HG03469 (cell line): ENCODE data around the gene PMEL.
A peak's percentile ranks its signal among the peaks of the same experiment; 100 is the strongest.
"Not testable (repeated sequence)": the region's sequence is repeated elsewhere in the genome, so short reads cannot be mapped to it uniquely, and the experiment has no call there.

Experiments
- ATAC-seq: cut with Tn5 transposase; IDR thresholded peaks from one replicate; pipeline ENCODE4 v1.9.1; 2021; ENCODE audit warnings: mild to moderate bottlenecking, moderate library complexity, moderate number of reproducible peaks; ENCODE audit not compliant: unreplicated experiment

Gene PMEL

GRCh38 chr12:55965941-55966407, at the start of gene PMEL:
Gene PMEL (minus strand): TSS chr12:55966042. CDS start chr12:55966011, 31 bp downstream.
- ATAC-seq: no peak

DNA sequence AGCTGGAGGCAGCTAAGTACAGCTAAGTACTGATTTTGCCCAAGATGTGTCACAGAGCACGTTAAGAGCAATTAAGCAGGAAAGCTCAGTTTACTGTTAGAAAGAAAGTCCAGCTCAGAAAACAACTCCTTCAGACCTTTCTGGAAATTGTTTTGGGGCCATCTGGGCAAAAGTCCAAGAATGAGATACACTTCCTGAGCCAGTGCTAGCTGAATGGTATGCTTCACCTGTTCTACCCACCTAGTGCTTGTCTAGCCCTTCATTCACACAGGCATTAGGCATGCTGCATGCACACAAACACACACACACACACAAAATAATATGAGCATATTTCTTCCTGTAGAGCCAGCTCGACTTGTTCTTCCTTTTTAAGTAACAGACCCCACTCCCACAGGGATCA, 48.4 kb upstream of the PMEL start:
- no peak for ATAC-seq

GRCh38 chr12:56013482-56013881, 47.6 kb upstream of the PMEL start:
- no peak for ATAC-seq

DNA sequence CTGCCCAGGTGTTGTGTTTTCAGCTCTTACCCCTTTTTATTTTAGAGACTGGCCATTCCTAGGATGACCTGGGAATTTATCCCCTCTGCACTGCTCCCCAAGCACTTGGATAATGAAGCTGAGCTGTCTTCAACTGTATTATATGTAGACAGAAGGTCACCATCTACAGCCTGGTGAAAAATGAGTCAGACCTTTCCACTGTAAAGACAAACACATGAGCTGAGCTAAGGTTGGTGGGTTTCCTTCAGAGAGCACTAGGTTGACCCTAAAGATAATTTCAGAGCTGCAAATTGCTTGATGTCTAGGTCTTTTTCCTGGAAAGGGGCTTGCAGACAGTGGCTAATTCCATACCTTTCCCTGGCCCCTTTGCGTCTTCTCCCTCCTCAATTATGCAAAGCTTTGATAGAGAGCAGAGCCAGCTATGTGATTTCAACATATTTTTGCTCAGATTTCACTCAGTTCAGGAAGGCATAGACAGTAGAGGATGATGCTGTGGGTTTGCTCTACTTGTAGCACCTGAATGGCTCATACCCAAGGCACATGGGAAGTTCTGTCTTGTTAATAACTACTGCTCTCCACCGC, 45.8 kb upstream of the PMEL start:
- no peak for ATAC-seq

DNA sequence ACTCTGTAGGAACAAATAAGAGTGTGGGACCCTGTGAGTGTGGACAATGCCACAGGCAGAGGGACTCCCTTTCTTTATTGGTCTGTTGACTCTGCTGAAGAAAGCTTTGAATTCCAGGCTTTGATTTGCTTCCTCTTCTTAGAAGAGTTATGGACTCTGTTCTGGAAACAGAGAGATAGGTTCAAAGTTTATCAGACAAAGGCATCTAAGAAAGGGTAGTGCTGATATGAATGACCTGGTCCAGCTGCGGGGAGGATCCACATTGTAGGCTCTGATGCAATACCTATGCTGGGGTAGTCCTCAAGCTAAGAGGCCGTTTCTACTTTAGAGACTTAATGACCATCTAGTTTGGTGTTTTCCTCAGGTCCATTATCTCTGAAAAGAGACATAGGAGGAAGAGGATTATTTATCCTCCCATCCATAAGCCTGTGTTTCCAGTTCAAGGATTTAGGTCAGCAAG, 44.3 kb upstream of the PMEL start:
- no peak for ATAC-seq

DNA sequence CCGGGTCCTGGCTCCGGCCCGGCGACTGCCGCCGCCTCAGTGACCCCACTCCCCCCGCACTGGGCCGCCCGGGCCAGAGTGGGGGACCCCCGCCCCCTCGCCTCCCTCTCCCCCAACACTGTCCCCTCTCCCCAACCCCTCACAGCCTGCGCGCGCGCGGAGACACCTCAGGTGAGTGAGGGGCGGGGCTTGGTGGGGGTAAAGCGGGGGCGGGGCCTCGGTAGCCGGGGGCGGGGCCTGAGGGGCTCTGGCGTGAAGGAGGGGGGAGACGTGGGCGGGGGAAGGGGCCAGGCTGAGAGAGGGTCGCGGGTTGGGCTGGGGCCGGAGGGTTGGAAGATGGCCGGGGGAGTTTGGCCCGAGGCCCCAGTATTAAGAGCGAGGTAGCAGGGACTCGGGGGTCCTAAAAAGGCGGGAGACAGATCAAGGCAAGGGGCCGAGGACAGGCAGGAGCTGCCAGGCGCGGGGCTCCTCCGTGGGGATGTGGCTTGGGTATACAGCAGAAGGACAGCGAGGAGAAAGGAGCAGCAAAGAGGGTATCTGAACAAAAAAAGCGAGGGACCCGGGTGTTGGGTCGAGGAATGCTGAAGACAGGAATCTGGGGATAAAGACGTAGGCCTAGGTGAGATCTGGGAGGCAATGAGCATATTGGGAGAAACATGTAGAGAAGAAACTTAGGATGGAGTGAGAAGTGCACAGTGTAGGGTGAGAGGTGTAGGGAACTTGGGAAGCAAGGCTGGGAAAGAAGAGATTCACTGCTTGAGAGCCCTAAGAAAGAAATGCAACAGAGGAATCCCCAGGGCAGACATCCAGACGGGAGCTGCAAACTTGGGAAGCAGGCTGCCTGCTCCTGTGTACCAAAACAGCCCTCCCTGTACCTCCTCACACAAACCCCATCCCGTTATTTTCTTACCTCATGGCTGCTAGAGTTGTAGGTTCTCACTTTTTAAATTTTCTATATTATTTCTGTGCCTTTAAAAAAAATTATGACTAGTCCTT, 42.0 kb upstream of the PMEL start:
- ATAC-seq: no peak

DNA sequence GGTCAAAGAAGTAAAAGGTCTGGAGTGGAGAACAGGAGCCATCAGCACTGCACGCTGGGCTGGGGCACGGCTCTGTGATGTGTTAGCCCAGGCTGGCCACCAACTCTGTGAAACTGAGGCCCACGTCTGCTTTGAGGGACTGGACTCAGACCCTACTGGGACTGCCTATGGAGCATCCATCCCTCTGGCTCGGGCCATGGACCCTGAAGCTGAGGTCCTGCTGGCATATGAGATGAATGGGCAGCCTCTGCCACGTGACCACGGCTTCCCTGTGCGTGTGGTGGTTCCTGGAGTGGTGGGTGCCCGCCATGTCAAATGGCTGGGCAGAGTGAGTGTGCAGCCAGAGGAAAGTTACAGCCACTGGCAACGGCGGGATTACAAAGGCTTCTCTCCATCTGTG, 38.4 kb upstream of the PMEL start:
- ATAC-seq: no peak

GRCh38 chr12:56003376-56003775, 37.5 kb upstream of the PMEL start:
- ATAC-seq: not testable (repeated sequence)

GRCh38 chr12:56001487-56002100, 35.8 kb upstream of the PMEL start:
- ATAC-seq: no peak

DNA sequence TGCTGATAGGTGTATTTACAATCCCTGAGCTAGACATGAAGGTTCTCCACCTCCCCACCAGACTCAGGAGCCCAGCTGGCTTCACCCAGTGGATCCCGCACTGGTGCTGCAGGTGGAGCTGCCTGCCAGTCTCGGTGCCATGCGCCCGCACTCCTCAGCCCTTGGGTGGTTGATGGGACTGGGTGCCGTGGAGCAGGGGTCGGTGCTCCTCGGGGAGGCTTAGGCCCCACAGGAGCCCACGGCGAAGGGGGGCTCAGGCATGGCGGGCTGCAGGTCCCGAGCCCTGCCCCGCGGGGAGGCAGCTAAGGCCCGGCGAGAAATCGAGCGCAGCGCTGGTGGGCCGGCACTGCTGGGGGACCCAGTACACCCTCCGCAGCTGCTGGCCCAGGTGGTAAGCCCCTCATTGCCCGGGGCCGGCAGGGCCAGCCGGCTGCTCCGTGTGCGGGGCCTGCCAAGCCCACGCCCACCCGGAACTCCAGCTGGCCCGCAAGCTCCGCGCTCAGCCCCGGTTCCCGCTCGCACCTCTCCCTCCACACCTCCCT, 34.2 kb upstream of the PMEL start:
- ATAC-seq: not testable (repeated sequence)

- ATAC-seq: not testable (repeated sequence)
These were observed 33.7 kb upstream of the PMEL start for GRCh38 chr12:55999522-55999921.

- no peak for ATAC-seq
These were observed 31.7 kb upstream of the PMEL start for GRCh38 chr12:55997535-55997859.

DNA sequence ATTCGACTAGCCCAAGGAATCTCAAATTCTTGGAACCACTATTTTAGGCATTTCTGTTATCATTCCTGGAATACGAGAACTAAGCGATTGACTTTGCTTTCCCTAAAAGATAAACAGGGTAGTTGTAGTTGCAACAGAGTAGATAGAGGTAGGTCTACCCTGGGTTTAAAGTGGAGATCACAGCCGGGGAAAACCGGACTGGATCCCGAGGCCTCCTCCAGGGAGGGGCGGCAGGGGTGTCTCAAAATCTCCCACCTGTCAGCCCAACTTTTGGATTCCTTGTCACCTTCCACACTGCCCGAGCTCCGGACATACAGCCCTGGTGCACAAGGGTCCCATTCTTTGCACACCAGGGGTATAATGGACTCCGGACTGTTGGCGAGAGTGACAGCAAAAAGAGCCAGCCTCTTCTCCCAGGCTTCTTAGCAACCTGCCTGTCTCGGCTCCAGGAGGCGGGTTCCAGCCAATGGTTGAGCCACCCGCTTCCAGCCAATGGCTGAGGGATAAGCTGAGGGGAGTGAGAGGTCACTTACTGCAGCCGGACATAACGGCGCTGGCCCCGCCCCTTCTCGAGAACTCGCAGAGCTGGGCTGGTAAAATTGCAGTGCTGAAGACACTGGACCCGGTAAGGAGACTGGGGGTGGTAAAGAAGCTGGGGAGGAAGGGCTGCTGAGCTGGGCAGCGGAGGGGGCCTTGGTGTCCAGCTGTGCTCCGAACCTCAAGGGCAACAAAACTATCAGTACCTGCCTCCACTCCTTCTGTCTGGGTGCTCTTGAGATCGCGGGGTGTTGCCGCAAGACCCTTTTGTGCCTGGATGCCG, 31.1 kb upstream of the PMEL start, which contains the start of gene SUOX:
SUOX (plus strand) TSS at position 562 of the 820 bp plus-strand sequence. CDS start 4,946 bp downstream, outside the sequence.
- ATAC-seq: peak; percentile 97

DNA sequence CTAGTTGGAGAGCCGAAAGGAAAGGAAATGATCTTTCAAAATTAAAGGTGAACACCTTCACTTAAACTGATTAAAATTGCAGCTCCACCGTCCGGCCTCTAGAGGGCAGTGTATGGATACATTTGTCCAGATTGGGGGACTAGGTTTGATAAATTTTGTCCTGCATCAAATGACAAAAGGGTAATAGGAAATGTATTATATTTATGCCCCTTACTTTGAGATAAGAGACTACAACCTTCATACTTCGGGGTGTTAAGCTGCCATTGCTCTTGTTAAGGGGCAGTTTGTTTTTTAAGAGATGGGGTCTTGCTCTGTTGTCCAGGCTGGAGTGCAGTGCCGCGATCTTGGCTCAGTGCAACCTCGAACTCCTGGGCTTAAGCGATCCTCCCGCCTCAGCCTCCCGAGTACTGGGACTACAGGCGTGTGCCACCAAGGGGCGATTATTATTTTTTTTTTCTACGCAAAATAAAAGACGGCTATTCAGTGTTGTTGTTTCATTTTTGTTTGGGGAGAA, 30.4 kb upstream of the PMEL start:
- no peak for ATAC-seq

DNA sequence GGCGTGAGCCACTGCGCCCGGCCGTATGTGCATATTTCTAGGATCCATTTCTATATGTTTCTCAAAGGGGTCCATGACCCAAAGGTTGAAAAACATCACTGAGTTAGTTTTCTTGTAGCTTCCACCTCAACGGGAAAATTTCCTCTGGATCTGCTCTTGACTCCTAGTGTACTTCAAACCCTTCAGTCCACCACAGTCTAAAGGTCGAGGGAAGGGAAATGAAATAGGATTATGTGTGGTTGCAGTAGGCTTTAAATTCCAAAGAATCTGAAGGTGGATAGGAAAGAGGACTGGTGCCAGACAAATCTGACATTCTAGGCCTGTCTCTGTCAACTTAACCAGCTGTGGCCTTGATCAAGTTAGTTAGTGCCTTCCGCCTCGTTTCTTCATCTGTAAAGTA, 29.5 kb upstream of the PMEL start:
- no peak for ATAC-seq

DNA sequence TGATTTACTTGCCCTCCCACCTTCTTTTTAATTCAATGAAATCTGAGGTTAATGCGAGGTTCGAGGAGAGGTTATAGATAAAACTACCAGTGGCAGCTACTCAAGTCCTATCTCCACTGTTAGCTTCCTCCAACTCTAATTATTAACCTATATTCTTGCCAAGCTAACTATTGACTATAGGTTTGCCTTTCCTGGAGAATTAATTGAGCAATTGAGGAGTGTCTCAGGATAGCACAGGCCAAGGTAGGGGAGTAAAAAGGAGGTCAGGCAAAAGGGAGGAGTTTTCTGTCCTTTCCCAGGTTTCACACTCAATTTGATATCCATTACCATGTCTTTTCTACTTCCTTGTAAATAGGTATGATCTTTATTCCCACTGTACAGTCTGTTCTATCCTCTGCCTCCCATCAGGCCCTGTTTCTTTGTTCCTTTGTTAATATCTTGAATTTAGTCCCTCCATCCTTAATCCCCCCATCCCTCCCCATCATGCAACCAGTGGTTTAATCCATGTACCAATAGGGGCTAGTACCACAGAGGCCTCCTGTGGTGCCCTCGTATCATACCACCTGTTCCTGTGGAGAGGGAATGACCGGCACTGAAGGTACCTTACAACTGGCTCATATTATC, 27.5 kb upstream of the PMEL start:
- no peak for ATAC-seq

DNA sequence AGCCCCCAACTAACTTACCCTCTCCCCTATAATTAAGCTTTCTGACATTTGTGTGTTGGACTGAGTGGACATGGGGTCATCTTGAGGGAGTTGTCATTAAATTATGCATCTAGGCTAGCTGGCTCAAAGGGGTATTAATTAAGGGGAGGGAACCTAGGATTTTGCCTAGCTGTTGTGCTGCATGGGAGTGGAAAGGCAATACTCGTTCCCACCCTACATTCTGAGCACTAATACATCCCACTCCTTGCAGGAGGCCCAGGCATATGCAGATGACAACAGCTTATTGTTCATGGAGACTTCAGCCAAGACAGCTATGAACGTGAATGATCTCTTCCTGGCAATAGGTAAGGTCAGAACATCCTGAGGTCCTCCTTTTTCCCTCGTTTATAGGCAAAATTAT, 25.3 kb upstream of the PMEL start:
- no peak for ATAC-seq

DNA sequence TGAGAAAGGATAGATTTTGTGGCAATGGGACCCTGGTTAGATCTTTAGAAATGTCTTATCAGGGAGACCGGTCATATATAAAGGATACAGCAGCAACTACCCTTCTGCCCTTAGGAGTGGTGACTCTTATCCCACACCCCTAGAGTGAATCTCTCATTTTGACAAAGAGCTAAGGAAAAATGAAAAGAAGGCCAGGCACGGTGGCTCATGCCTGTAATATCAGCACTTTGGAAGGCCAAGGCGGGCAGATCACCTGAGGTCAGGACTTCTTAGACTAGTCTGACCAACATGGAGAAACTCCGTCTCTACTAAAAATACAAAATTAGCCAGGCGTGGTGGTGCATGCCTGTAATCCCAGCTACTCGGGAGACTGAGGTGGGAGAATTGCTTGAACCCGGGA, 20.1 kb upstream of the PMEL start:
- not testable (repeated sequence) for ATAC-seq

DNA sequence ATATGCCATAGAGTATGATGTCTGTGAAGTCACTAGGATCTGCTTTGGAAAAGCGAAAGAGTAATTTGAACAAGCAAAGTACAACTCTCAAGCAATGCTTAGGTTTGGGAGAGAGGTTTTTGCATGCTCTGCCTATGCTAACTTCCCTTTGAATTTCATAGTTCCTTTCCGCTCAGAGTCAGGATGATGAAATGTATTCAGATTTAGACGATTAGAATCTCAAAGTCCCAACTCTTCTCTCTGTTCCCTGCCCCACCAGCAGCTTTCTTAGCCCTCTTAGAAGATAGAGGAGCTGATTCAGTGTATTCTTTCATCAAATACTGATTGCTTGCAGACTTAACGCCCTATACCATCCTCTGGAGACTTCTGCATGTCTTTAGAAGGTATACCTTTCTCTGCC, 19.5 kb upstream of the PMEL start:
- no peak for ATAC-seq

DNA sequence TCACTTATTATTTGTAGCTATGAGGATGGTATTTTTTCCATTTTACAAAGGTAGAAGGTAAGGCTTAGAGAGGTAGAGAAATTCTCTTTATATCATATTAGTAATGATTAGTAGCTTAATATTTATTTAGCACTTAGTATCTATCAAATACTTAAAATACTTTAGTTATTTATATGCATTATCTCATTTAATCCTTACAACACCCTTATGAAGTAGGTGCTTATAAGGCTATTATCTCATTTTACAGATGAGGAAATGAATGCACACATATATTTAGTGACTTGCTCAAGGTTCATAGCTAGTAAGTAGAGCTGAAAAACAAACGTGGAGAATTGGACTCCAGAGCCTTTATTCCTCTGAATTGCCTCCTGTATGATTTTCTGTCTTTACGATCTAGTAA, 19.0 kb upstream of the PMEL start:
- ATAC-seq: no peak
